Testis (tissue), 3 donors: ENCODE measurements around the gene MEF2C. TPM values are rescaled to one million over a fixed set of nuclear protein-coding genes. Genes with fewer than 3 reads are reported as not detected.
A peak's percentile ranks its signal among the peaks of the same experiment; 100 is the strongest.

Experiments used
- DNase-seq: peaks from one replicate; pipeline ENCODE4 v3.0.0-alpha.2; 2019
- H3K27ac ChIP-seq, 2 donors: fragments of 200-600 bp; sonication (generic); one replicate each; pipeline ENCODE4 v1.5.1; 2019
- H3K27me3 ChIP-seq: fragments of 200-600 bp; sonication (generic); one replicate; pipeline ENCODE4 v1.5.1; 2019
- H3K36me3 ChIP-seq: fragments of 200-600 bp; sonication (generic); one replicate; pipeline ENCODE4 v1.5.1; 2017; ENCODE audit warnings: low read depth; ENCODE audit errors: missing control alignments
- H3K4me1 ChIP-seq: fragments of 200-600 bp; sonication (generic); one replicate; pipeline ENCODE4 v1.5.1; 2019
- H3K4me3 ChIP-seq, 2 donors: fragments of 200-600 bp; sonication (generic); one replicate each; pipeline ENCODE4 v1.5.1; 2017 to 2019
- H3K9me3 ChIP-seq: fragments of 200-600 bp; sonication (generic); one replicate; pipeline ENCODE4 v1.5.1; 2017
- POLR2A ChIP-seq: fragments of 450-650 bp; IDR thresholded peaks from one replicate; pipeline ENCODE4 v1.6.1; 2017; ENCODE audit warnings: antibody characterized with exemption, mild to moderate bottlenecking, moderate library complexity
- WGBS, 2 donors: methylation state at CpG; one replicate each; pipeline ENCODE4 v1.1.5; 2018; 5-methylcytosine and 5-hydroxymethylcytosine counted together
- intact Hi-C: fragments of 100-400 bp; cut with DNase I; formaldehyde crosslinking; loops from one replicate; pipeline ENCODE4 v1.15.1; 2023; ENCODE audit warnings: low total_unique reads
- polyA plus RNA-seq: library from polyadenylated mRNA; stranded (reverse); fragments of 350-450 nt; fragmentation: Illumina TruSeq; extraction: RNeasy Lipid Tissue Mini Kit (QIAGEN cat#74804); gene quantifications from one replicate; pipeline ENCODE4 v1.2.3, GENCODE V29; 2014; ENCODE audit warnings: low read depth, low replicate concordance; ENCODE audit not compliant: insufficient read depth
- total RNA-seq, 2 donors: library from RNA; depleted of rRNA; stranded (reverse); fragments of >200 nt; gene quantifications; one replicate each; pipeline ENCODE4 v1.2.3, GENCODE V29; 2016
- TF ChIP-seq, protein P1 (sequence below), 3 experiments: fragments of 450-650 bp in 2 of 3; fragments of 200-600 bp in 1 of 3; sonication (generic) in 1 of 3; IDR thresholded peaks; one replicate each; pipeline ENCODE4 v1.5.1; 2016 to 2019; ENCODE audit warnings: antibody characterized with exemption in 3 of 3, mild to moderate bottlenecking in 2 of 3, moderate library complexity in 1 of 3

Gene MEF2C
- total and polyA plus RNA-seq, 3 donors from 2014 or later, result 18.3 to 53.1 (median 19.9) TPM

DNA sequence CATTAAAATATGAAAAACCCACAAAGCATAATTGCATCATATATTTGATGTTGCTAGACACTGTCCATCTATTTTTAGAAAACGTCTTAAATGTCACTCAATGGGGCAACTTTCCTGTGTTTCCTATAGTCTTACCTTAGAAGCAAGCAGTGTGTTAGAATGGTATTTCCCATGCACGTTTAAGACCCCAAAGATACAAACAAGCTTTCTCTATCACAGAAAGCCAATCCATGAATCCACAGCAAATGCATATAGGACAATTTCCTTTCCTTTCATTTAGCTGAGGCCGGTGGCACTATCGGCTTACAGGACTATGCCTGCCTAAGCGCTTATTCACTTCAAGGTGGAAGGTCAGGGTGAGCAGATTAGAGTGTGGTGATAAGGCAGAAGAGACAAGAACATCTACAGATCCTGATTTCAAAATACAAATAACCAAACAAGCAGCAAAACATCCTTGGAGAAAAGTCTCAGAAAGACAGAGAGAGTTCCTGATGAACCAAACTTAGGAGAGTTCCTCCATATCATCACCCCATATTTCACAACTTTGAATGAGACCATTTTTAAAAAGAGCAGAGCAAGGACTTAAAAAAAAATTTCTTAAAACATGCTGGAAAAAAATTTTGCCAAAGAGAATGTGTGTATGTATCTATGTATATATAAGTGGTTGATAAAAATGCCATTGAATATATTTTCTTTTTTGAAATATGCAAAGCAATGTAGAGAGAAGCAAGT lies 57.2 kb downstream of the MEF2C start:
- DNase-seq, result no peak
- Histone ChIP-seq H3K9me3 (no peaks in the 10 kb centered on the region), H3K27ac (peak overlapping the region; percentile 40 to 79), H3K36me3 (no peaks in the 10 kb centered on the region), H3K4me1 (peaks cover 23% of the 10 kb centered on the region), H3K4me3 (no peak overlapping the region), H3K27me3 (no peaks in the 10 kb centered on the region)
- intact Hi-C loops, result no loop called here
- TF ChIP-seq, protein P1, sequence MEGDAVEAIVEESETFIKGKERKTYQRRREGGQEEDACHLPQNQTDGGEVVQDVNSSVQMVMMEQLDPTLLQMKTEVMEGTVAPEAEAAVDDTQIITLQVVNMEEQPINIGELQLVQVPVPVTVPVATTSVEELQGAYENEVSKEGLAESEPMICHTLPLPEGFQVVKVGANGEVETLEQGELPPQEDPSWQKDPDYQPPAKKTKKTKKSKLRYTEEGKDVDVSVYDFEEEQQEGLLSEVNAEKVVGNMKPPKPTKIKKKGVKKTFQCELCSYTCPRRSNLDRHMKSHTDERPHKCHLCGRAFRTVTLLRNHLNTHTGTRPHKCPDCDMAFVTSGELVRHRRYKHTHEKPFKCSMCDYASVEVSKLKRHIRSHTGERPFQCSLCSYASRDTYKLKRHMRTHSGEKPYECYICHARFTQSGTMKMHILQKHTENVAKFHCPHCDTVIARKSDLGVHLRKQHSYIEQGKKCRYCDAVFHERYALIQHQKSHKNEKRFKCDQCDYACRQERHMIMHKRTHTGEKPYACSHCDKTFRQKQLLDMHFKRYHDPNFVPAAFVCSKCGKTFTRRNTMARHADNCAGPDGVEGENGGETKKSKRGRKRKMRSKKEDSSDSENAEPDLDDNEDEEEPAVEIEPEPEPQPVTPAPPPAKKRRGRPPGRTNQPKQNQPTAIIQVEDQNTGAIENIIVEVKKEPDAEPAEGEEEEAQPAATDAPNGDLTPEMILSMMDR (IDR thresholded peaks at IDR 0.05), result no peak
- TF ChIP-seq POLR2A, result no peak
- WGBS, 2 donors, result 64 to 66% methylated on average over 5 of the region's 5 CpGs

DNA sequence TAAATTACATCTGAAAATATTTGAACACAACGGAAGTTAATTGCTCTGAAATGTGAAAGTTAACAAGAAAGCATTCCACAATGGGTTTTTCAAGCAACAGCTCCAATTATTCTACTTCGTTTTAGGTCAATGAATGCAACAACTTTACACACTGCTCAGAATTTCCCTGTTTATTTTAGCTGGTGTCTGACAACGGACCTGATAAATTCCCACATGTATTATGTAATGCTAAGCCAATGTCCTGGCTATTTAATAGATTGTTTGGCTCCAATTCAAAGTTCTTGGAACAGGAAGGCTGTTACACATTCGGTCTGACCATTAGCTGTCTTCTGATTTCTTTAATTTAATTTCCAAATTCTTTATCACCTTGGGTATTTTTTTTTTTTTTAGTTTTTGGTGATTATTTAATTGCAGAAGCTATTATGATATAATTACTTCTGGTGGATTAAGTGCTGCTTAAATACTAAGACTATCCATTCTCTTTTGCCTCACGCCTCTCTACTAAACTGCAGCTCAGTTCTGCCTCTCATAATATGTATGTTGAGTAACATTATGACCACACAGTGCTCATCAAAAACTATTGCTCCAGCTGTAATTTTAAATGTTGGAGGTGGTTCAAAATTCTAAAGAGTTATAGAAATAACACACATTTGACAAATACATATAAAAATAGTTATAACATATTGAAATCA lies 57.9 kb downstream of the MEF2C start:
- intact Hi-C loops, result no loop called here
- Histone ChIP-seq H3K27ac (peak overlapping the region; percentile 40 to 79), H3K4me1 (peaks cover 17% of the 10 kb centered on the region), H3K36me3 (no peaks in the 10 kb centered on the region), H3K4me3 (no peak overlapping the region), H3K27me3 (no peaks in the 10 kb centered on the region), H3K9me3 (no peaks in the 10 kb centered on the region)
- TF ChIP-seq, protein P1 (IDR thresholded peaks at IDR 0.05), result no peak
- TF ChIP-seq POLR2A, result no peak
- WGBS, 2 donors, result 24 to 34% methylated on average over 5 of the region's 5 CpGs
- DNase-seq, result no peak

DNA sequence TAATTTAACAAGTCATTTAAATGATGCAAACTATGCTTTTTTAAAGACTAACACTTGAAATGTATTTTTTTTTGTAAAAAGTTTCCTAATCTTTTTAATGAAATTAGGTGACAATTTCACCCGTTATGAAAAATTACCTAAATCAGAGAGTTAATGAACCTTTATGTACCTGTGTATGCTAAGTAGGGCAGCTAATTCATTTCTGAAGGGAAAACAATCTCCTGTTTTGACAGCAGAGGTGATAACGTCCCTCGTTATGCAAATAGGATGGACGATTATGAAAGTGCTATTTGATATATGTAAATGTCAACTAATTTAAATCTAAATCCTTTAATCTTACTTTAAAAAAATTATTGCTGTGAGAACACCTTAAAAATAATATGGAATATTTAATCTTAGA lies 58.8 kb downstream of the MEF2C start:
- no peak overlapping the region for H3K4me3 ChIP-seq
- 80 to 85% methylated on average over 4 of the region's 4 CpGs for whole genome bisulfite sequencing, 2 donors
- H3K27ac ChIP-seq, result peak overlapping the region in 1 of 2 donors; percentile 79
- peaks cover 17% of the 10 kb centered on the region for H3K4me1 ChIP-seq
- no peaks in the 10 kb centered on the region for H3K36me3 ChIP-seq
- intact Hi-C loops, result no loop called here
- TF ChIP-seq, protein P1 (IDR thresholded peaks at IDR 0.05), result no peak
- TF ChIP-seq POLR2A, result no peak
- DNase-seq, result no peak
- no peaks in the 10 kb centered on the region for H3K9me3 ChIP-seq
- H3K27me3 ChIP-seq, result no peaks in the 10 kb centered on the region

DNA sequence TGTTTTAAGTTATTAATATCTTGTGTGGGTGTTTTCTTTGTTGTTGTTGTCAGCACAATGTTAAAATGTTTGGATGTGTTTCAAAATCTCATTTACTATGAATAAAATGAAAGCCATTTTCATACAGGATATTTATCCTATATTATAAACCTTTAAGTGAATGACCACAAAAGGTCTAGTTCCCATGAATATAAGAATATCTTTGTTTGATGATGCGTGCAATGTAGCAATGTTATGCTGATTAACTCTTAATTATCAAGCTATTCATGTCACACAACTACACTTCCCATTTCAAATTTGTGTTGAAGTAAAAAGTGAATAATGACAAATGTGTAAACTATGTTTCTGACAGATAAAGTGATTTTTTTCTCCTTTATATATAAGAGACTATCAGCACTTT lies 59.8 kb downstream of the MEF2C start:
- Histone ChIP-seq H3K27ac (no peak overlapping the region), H3K4me1 (peaks cover 10% of the 10 kb centered on the region), H3K27me3 (no peaks in the 10 kb centered on the region), H3K4me3 (no peak overlapping the region), H3K36me3 (no peaks in the 10 kb centered on the region), H3K9me3 (no peaks in the 10 kb centered on the region)
- intact Hi-C loops, result no loop called here
- 77 to 81% methylated on average over 1 of the region's 1 CpG for WGBS, 2 donors
- no peak for DNase-seq
- no peak for TF ChIP-seq POLR2A

DNA sequence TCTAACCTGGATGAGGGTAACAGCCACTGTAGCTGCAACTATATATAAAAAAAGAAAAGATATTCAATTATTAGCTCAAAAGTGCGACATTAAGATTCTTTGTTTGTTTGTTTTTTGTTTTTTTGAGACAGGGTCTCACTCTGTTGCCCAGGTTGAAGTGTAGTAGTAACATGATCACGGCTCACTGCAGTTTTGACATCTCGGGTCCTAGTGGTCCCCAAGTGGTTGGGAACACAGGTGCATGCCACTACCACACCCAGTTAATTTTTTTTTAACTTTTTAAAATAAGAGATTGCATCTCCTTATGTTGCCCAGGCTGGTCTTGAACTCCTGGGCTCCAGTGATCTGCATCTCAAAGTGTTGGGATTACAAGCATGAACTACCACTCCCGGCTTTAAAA lies 61.8 kb downstream of the MEF2C start:
- H3K9me3 ChIP-seq, result no peaks in the 10 kb centered on the region
- no peak overlapping the region for H3K4me3 ChIP-seq
- DNase-seq, result no peak
- WGBS, 2 donors, result 95% methylated on average over 4 of the region's 4 CpGs
- TF ChIP-seq, protein P1 (IDR thresholded peaks at IDR 0.05), result no peak
- no peak for TF ChIP-seq POLR2A
- H3K27ac ChIP-seq, result no peak overlapping the region
- no peaks in the 10 kb centered on the region for H3K36me3 ChIP-seq
- intact Hi-C loops, result no loop called here
- no peaks in the 10 kb centered on the region for H3K27me3 ChIP-seq
- peaks cover 19% of the 10 kb centered on the region for H3K4me1 ChIP-seq
